ENCODE results near the gene CD274.

The CD274 gene

DNA sequence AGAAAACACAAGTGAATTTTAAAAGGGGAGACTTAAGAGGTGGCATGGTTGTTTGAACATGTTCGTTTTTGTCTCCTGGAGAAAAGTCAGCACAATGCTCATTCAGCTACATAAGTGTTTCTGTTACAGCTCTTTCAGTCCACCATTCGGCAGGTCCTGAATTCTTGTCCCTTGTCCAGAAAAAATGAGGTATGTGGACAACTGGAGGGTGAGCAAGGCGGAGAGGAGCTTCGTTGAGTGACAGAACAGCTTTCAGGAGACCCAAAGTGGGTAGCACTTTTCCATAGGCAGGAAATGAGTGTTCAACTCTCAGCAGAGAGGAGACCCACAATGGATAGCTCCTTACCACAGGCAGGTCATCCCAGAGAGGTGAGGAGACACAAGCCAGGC lies 64.9 kb downstream of the CD274 start:
- H3K4me1 ChIP-seq (ENCODE audit: control insufficient read depth in 1 of 2, insufficient read depth in 1 of 2, low read depth in 1 of 2, low read length in 1 of 2) = peaks cover 0 to 6% of the 10 kb centered on the region in 2 experiments
- no peaks in the 10 kb centered on the region for H3K27me3 ChIP-seq
- TF ChIP-seq, protein P1, sequence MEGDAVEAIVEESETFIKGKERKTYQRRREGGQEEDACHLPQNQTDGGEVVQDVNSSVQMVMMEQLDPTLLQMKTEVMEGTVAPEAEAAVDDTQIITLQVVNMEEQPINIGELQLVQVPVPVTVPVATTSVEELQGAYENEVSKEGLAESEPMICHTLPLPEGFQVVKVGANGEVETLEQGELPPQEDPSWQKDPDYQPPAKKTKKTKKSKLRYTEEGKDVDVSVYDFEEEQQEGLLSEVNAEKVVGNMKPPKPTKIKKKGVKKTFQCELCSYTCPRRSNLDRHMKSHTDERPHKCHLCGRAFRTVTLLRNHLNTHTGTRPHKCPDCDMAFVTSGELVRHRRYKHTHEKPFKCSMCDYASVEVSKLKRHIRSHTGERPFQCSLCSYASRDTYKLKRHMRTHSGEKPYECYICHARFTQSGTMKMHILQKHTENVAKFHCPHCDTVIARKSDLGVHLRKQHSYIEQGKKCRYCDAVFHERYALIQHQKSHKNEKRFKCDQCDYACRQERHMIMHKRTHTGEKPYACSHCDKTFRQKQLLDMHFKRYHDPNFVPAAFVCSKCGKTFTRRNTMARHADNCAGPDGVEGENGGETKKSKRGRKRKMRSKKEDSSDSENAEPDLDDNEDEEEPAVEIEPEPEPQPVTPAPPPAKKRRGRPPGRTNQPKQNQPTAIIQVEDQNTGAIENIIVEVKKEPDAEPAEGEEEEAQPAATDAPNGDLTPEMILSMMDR (IDR thresholded peaks at IDR 0.05) = no peak
- no peaks in the 10 kb centered on the region for H3K36me3 ChIP-seq
- no peaks in the 10 kb centered on the region for H3K9me3 ChIP-seq
- H3K27ac ChIP-seq = no peak overlapping the region
- no peak overlapping the region for H3K4me3 ChIP-seq (ENCODE audit: low read depth in 1 of 2, low read length in 1 of 2)

DNA sequence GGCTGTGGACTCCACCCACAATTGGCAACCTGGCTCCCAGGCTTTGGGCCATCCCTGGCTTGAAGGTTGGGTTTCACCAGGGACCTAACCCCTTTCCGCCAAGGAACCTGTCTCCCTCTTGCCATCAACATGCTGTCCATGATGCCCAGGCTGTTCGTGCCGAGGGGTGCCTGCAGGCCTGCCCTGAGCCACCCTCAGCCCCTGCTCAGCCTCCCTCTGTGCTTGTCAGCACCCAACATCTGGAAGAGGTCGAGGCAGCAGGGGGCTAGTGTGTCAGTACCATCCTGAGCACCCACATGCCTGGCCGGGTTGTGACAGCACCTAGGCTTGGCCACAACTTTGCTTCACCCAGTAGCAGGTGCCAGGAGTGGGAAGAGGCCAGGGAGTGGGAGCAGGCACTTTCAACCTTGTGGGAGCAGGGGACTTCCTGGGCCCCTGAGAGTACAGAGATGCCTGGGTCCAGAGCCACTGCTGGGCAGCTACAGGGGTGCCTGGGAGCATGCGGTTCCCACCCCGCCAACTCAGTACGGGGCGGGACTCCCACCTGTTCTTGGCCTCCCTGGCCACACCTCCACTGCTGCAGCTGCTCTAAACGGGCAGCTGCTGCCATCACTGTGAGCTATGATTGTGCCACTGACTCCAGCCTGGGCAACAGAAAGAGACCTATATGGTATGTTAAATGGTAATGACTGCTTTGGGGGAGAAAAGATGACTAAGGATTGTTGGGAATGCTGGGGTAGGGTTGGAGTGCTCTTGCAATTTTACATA lies 66.3 kb downstream of the CD274 start:
- H3K27ac ChIP-seq = no peak overlapping the region
- TF ChIP-seq, protein P1 (IDR thresholded peaks at IDR 0.05) = no peak
- no peaks in the 10 kb centered on the region for H3K9me3 ChIP-seq
- no peaks in the 10 kb centered on the region for H3K27me3 ChIP-seq
- H3K4me1 ChIP-seq (ENCODE audit: control insufficient read depth in 1 of 2, insufficient read depth in 1 of 2, low read depth in 1 of 2, low read length in 1 of 2) = no peaks in the 10 kb centered on the region
- no peaks in the 10 kb centered on the region for H3K36me3 ChIP-seq
- H3K4me3 ChIP-seq (ENCODE audit: low read depth in 1 of 2, low read length in 1 of 2) = no peak overlapping the region

DNA sequence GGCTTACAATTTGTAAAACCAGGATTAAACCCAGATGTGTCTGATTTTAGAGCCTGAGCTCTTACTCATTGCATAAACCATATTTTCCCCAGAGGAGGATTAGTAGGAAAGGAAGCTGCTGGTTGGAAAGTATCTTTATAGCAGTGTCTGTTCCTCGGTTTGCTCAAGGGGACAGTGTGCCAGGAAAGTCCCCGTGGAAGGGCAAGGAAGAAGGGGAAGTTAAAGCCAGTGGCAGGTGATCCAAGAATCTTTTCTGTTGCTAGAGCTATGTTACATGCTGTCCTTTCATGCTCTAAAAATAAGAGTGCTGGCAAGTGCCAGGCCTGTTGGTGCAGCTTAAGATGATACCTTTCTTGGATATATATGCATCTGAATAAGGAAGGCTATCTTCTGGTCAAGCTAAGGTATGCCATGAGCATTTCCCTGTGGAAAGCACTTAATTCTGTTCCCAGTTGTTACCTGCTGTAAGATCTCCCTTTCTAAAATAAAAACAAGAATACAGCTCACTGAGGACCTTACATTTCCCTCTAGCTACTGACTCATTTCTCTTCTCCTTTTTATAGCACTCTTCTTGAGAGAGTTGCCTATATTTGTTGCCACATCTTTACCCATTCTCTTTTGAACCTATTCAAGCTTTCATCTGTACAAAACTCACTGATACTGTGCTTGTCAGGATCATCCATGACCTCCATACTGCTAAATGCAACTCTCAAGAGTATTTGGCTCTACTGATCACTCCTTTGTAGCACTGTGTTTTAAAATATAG lies 68.0 kb downstream of the CD274 start:
- Histone ChIP-seq H3K4me1 (ENCODE audit: control insufficient read depth in 1 of 2, insufficient read depth in 1 of 2, low read depth in 1 of 2, low read length in 1 of 2) (no peaks in the 10 kb centered on the region), H3K27ac (no peak overlapping the region), H3K36me3 (no peaks in the 10 kb centered on the region), H3K27me3 (no peaks in the 10 kb centered on the region), H3K4me3 (ENCODE audit: low read depth in 1 of 2, low read length in 1 of 2) (no peak overlapping the region), H3K9me3 (no peaks in the 10 kb centered on the region)
- TF ChIP-seq, protein P1 (IDR thresholded peaks at IDR 0.05) = no peak

DNA sequence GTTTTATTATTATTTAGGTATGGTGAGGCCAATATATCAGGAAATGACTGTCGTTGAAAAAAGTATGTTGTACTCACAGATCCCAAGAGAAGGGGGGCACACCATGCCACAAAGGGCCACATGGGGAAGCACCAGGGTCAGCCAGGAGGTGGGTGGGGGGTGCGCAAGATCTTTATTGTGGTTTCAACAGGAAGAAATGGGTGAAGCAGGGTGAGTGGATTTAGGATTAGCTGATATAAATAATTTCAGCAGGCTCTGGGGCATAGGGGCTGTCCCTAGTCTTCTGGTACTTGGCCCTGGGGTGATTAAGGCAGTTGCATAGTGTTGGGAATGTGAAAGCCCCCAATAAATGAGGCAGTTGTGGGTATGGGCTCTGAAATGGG lies 68.6 kb downstream of the CD274 start:
- TF ChIP-seq, protein P1 (IDR thresholded peaks at IDR 0.05) = no peak
- Histone ChIP-seq H3K9me3 (no peaks in the 10 kb centered on the region), H3K4me3 (ENCODE audit: low read depth in 1 of 2, low read length in 1 of 2) (no peak overlapping the region), H3K27ac (no peak overlapping the region), H3K36me3 (no peaks in the 10 kb centered on the region), H3K27me3 (no peaks in the 10 kb centered on the region), H3K4me1 (ENCODE audit: control insufficient read depth in 1 of 2, insufficient read depth in 1 of 2, low read depth in 1 of 2, low read length in 1 of 2) (no peaks in the 10 kb centered on the region)

Data from neutrophil (primary cell).